ENCODE results near the gene HOXB4.

GRCh38 chr17:48543107-48543853 lies 34.9 kb downstream of the HOXB4 start:
- TF ChIP-seq, protein P1, sequence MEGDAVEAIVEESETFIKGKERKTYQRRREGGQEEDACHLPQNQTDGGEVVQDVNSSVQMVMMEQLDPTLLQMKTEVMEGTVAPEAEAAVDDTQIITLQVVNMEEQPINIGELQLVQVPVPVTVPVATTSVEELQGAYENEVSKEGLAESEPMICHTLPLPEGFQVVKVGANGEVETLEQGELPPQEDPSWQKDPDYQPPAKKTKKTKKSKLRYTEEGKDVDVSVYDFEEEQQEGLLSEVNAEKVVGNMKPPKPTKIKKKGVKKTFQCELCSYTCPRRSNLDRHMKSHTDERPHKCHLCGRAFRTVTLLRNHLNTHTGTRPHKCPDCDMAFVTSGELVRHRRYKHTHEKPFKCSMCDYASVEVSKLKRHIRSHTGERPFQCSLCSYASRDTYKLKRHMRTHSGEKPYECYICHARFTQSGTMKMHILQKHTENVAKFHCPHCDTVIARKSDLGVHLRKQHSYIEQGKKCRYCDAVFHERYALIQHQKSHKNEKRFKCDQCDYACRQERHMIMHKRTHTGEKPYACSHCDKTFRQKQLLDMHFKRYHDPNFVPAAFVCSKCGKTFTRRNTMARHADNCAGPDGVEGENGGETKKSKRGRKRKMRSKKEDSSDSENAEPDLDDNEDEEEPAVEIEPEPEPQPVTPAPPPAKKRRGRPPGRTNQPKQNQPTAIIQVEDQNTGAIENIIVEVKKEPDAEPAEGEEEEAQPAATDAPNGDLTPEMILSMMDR (IDR thresholded peaks at IDR 0.05; ENCODE audit: low read depth, low read length) = no peak
- TF ChIP-seq POLR2A (IDR thresholded peaks at IDR 0.05; ENCODE audit: extremely low read depth, insufficient read length) (no peak), MAX (IDR thresholded peaks at IDR 0.05; ENCODE audit: low read depth, low read length) (no peak)
